Rectal smooth muscle tissue (tissue), 1 donor: ENCODE measurements around the gene PGAP2.
"Not testable (repeated sequence)": the region's sequence is repeated elsewhere in the genome, so short reads cannot be mapped to it uniquely, and the experiment has no call there.

Experiments used
- H3K27ac ChIP-seq: one replicate; pipeline ENCODE4 v1.7.0; 2013; ENCODE audit warnings: low read depth, low read length, inconsistent platforms
- H3K27me3 ChIP-seq: one replicate; pipeline ENCODE4 v1.7.0; 2013; ENCODE audit warnings: low read length; ENCODE audit not compliant: control insufficient read depth, insufficient read depth
- H3K36me3 ChIP-seq: one replicate; pipeline ENCODE4 v1.7.0; 2013; ENCODE audit warnings: low read length; ENCODE audit not compliant: control insufficient read depth, insufficient read depth
- H3K4me1 ChIP-seq: one replicate; pipeline ENCODE4 v1.7.0; 2013; ENCODE audit warnings: low read length; ENCODE audit not compliant: control insufficient read depth, insufficient read depth
- H3K4me3 ChIP-seq: one replicate; pipeline ENCODE4 v1.7.0; 2013; ENCODE audit warnings: low read length
- H3K9ac ChIP-seq: one replicate; pipeline ENCODE4 v1.7.0; 2013; ENCODE audit warnings: low read length

Gene PGAP2

GRCh38 chr11:3807909-3808860 lies at the start of gene PGAP2:
TSS of gene PGAP2 (plus strand) at chr11:3808560. CDS start at chr11:3811260, 2,700 bp downstream.
- H3K36me3 ChIP-seq = no peaks in the 10 kb centered on the region
- H3K4me3 ChIP-seq = peak within 1 kb of the TSS; percentile 85
- H3K27ac ChIP-seq = peak within 1 kb of the TSS; percentile 3
- H3K27me3 ChIP-seq = no peaks in the 10 kb centered on the region
- peaks cover 3% of the 10 kb centered on the region for H3K4me1 ChIP-seq
- peak within 1 kb of the TSS; percentile 46 for H3K9ac ChIP-seq

GRCh38 chr11:3764266-3764665 lies 44.1 kb upstream of the PGAP2 start:
- Histone ChIP-seq H3K27ac (no peak overlapping the region), H3K27me3 (no peaks in the 10 kb centered on the region), H3K9ac (no peak overlapping the region), H3K36me3 (peaks cover 37% of the 10 kb centered on the region), H3K4me3 (no peak overlapping the region), H3K4me1 (no peaks in the 10 kb centered on the region)

- not testable (repeated sequence) for H3K4me1 ChIP-seq
- H3K36me3 ChIP-seq = peaks cover 37% of the 10 kb centered on the region
Observed at GRCh38 chr11:3766836-3767235, 41.5 kb upstream of the PGAP2 start.

GRCh38 chr11:3767536-3767935 lies 40.8 kb upstream of the PGAP2 start:
- Histone ChIP-seq H3K36me3 (peaks cover 33% of the 10 kb centered on the region), H3K27me3 (no peaks in the 10 kb centered on the region), H3K9ac (no peak overlapping the region), H3K4me1 (no peaks in the 10 kb centered on the region), H3K27ac (no peak overlapping the region), H3K4me3 (no peak overlapping the region)

More at GRCh38 chr11:3766836-3767235, 41.5 kb upstream of the PGAP2 start:
- H3K27ac ChIP-seq, H3K27me3 ChIP-seq, H3K9ac ChIP-seq, H3K4me3 ChIP-seq: not testable (repeated sequence)

- Histone ChIP-seq H3K27ac (no peak overlapping the region), H3K4me3 (no peak overlapping the region), H3K4me1 (no peaks in the 10 kb centered on the region), H3K27me3 (no peaks in the 10 kb centered on the region), H3K36me3 (peaks cover 15% of the 10 kb centered on the region), H3K9ac (no peak overlapping the region)
Observed at GRCh38 chr11:3773180-3773579, 35.2 kb upstream of the PGAP2 start.

GRCh38 chr11:3775736-3776406 lies 32.5 kb upstream of the PGAP2 start:
- H3K27ac ChIP-seq = no peak overlapping the region

GRCh38 chr11:3781423-3781822 lies 26.9 kb upstream of the PGAP2 start:
- H3K4me1 ChIP-seq = no peaks in the 10 kb centered on the region
- H3K36me3 ChIP-seq = peaks cover 7% of the 10 kb centered on the region
- H3K27me3 ChIP-seq = no peaks in the 10 kb centered on the region
- H3K27ac ChIP-seq = no peak overlapping the region
- H3K4me3 ChIP-seq = no peak overlapping the region
- no peak overlapping the region for H3K9ac ChIP-seq

More at GRCh38 chr11:3775736-3776406, 32.5 kb upstream of the PGAP2 start:
- Histone ChIP-seq H3K9ac (no peak overlapping the region), H3K4me1 (no peaks in the 10 kb centered on the region), H3K36me3 (peaks cover 19% of the 10 kb centered on the region), H3K27me3 (no peaks in the 10 kb centered on the region), H3K4me3 (no peak overlapping the region)

- H3K4me1 ChIP-seq = no peaks in the 10 kb centered on the region
- no peaks in the 10 kb centered on the region for H3K27me3 ChIP-seq
- no peak overlapping the region for H3K27ac ChIP-seq
- no peak overlapping the region for H3K4me3 ChIP-seq
- H3K9ac ChIP-seq = no peak overlapping the region
- H3K36me3 ChIP-seq = peaks cover 7% of the 10 kb centered on the region
Observed at GRCh38 chr11:3782963-3783362, 25.4 kb upstream of the PGAP2 start.

- Histone ChIP-seq H3K27me3 (no peaks in the 10 kb centered on the region), H3K36me3 (peaks cover 4% of the 10 kb centered on the region), H3K4me3 (no peak overlapping the region), H3K9ac (no peak overlapping the region), H3K4me1 (no peaks in the 10 kb centered on the region), H3K27ac (no peak overlapping the region)
Observed at GRCh38 chr11:3783611-3784010, 24.7 kb upstream of the PGAP2 start.

- no peak overlapping the region for H3K27ac ChIP-seq
- H3K27me3 ChIP-seq = no peaks in the 10 kb centered on the region
- H3K9ac ChIP-seq = no peak overlapping the region
Observed at GRCh38 chr11:3786781-3787428, 21.5 kb upstream of the PGAP2 start.

GRCh38 chr11:3794387-3794786 lies 14.0 kb upstream of the PGAP2 start:
- not testable (repeated sequence) for H3K36me3 ChIP-seq, H3K4me3 ChIP-seq, H3K27me3 ChIP-seq, H3K9ac ChIP-seq, H3K27ac ChIP-seq
- peaks cover 11% of the 10 kb centered on the region for H3K4me1 ChIP-seq

More at GRCh38 chr11:3786781-3787428, 21.5 kb upstream of the PGAP2 start:
- H3K4me1 ChIP-seq = no peaks in the 10 kb centered on the region
- no peaks in the 10 kb centered on the region for H3K36me3 ChIP-seq
- H3K4me3 ChIP-seq = no peak overlapping the region
